ENCODE data around the gene GPC1.

- TF ChIP-seq SUZ12 (IDR thresholded peaks at IDR 0.05; ENCODE audit: extremely low read depth, insufficient read depth, insufficient read length) (no peak), YY1 (IDR thresholded peaks at IDR 0.05; ENCODE audit: insufficient read depth, insufficient read length) (no peak), ZNF274 (IDR thresholded peaks at IDR 0.05; ENCODE audit: low read depth, low read length) (no peak)
These were observed 8.4 kb downstream of the GPC1 start for GRCh38 chr2:240443891-240444301.
